Activated CD4-positive, alpha-beta T cell treated with anti-CD3 and anti-CD28 coated beads, Interleukin-2, amount 50 U/mL, for 16 hours (primary cell): ENCODE measurements around the gene MPP1.

ENCODE experiments used
- DNase-seq: peaks from one replicate; pipeline ENCODE4 v3.0.0-alpha.2; 2020

Gene MPP1

DNA sequence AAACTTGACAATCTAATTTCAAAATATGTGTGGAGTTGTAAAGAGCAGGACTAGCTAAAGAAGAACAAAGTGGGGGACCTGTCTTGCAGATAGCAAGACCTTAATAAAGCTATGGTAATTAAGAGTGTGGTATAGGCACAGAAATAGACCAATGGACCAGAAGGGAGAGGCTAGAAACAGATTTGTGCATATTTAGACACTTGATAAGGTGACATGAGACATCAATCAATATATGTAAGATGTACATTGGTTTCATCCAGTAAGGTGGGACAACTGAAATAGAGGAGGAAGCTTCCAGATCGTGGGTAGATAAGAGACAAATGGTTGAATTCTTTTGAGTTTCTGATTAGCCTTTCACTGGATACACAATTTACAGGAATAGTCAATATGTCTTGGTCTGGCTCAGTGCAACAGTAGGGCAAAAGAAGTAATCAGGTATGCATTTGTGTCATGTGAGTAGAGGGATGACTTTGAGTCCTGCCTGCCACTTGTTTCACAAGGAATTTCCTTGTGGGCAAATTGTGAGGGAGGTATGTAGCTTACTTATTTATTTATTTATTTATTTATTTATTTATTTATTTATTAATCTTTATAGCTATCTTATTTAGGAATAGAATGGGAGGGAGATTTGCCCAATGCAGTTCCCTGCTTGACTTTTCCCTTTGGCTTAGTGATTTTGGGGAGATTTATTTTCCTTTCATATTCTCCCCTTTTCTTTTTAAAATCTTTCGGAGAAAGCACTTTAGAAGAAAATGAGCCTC, 7.2 kb upstream of the MPP1 start:
- DNase-seq = no peak

DNA sequence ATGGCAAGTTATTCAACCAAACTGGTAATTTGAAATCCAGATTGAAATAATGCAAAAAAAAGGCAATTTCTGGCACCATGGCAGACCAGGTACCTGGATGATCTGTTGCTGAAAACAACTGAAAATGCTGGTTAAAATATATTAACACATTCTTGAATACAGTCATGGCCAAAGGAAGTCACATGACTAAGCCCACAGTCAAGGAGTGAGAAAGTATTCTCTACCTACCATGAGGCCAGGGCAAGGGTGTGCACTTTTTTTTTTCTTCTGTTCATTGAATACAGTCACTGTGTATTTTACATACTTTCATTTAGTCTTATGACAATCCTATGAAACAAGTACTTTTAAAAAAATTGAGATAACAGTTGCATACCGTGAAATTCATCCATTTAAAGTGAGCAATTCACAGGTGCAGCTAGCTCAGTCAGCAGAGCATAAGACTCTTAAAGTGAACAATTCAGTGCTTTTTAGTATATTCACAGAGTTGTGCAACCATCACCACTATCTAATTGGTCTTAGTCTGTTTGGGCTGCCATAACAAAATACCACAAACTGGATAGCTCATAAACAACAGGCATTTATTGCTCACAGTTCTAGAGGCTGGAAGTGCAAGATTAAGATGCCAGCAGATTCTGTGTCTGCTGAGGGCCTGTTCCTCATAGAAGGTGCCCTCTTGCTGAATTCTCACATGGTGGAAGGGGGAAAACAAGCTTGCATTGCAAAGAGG, 4.8 kb upstream of the MPP1 start:
- no peak for DNase-seq

- no peak for DNase-seq
These were observed 1.7 kb upstream of the MPP1 start for GRCh38 chrX:154806837-154807501.

DNA sequence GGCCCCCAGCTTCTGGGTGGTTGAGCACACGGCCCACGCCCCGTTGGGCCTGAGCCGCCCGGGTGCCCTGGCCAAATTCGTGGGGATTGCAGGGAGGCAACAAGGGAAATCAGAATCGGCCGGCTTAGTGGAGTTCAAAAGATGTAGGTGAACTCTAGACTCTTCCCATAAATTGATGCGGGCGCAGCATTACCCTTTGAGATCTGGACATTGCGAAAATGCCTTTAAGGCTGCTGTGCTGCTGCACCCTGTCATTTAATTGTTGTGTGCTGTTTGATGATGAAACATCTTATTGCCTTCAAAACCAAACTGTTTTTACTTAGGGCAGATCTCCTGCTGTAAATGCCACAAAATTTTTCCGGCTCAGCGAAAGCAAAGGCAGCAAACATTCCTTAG, 409 bp upstream of the MPP1 start:
- DNase-seq = no peak

GRCh38 chrX:154804261-154804956, 876 bp downstream of the MPP1 start:
- no peak for DNase-seq

- no peak for DNase-seq
These were observed 2.3 kb downstream of the MPP1 start for GRCh38 chrX:154802947-154803346.

GRCh38 chrX:154800478-154801210, 4.6 kb downstream of the MPP1 start:
- no peak for DNase-seq

DNA sequence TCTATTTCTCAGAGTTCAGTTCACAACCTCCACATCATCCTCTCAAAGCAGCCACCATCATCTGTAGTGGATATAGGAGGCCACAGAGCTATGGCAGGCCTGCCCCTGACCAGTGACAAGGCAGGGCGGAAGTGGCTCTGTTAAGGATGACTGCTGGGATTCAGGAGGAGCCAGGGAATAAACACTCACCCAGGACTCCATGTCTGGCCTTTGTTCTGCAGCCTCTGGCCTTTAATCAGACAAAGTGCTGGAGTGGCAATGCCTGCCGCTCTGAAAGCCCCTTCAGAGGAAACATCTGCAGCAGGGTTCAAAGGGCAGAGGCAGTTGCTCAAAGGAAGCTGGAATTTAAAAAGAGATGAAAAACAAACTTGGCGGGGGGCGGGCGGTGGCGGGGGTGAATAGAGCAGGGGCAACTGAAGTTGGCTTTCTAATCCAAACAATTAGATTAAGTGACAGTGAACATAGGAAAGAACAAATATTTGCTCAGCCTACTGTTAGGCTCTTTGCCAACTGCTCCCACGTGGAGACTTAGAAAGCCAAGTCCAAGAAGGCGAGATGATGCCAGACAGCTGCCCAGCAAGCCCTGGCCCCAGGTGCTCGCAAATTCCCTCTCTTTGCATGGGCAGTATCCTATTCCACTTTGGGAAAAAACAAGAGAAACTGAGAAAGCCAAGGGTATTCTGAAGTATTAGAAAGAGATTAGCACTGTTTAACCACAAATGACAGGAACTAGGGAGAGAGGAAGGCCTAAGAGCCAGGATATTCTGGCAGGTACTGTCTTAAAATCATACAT, 5.5 kb downstream of the MPP1 start:
- DNase-seq = no peak

DNA sequence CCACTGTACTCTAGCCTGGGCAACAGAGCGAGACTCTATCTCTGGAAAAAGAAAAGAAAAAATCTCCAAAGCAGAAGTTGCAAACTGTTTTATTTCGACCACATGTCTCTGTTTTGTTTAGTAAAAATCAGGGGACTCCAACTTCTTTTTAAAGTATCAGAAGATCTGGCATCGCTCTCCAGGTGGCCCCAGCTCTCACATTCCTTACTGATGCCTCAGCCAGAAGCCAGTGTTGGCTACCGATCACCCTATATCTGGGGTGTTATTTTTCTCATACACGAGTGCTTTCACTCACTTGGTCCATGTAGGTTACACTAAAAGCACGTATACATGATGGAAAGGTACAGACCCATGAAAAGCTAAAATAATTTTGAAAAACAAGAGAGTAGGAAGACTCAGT, 8.3 kb downstream of the MPP1 start:
- DNase-seq = no peak

DNA sequence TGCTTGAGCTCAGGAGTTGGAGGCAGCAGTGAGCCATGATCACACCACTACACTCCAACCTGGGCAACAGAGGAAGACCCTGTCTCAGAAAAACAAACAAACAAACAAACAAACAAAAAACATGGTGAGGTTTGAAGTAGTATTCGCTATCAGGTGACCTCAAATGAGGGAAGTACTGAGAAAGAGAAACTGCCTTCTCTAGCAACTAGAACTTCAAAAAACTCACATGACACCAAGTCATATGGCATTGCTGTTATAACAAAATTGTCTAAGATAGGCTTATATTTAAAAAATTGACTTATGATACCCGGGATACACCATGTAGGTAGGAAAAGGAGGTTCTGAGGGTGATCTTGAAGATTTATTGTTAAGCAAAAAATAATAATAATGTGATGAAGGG, 10.3 kb downstream of the MPP1 start:
- no peak for DNase-seq

DNA sequence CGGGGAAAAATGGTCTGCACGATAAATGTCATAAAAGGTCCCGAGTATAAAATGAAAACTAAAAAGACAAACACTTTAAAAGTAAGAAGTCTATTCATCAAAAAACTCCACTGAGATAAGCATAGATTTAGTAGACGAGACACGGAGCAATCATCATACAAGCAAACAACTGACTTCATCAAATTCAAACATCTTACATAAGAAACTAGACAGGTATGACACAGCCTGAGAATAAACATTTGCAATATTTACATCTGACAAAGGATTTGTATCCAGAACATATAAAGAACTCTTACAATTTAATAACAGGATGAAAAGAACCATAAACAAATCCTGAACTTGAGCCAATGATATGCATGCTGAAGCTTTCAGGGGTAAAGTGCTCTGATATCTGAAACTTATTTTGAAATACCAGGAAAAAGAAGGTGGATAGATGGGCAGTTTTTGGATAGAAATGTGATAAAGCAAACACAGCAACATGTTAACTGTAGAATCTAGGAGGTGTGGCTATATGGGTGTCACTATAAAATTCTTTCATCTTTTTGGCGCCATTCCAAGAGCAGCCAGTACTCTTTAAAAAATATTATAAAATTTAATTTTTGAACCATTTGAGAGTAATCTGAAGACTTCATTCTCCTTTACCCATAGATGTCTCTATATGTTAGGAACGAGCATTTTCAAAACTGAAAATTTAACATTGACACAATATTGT, 12.0 kb downstream of the MPP1 start:
- no peak for DNase-seq

GRCh38 chrX:154791939-154792338, 13.3 kb downstream of the MPP1 start:
- DNase-seq = no peak

- no peak for DNase-seq
These were observed 13.8 kb downstream of the MPP1 start for GRCh38 chrX:154791467-154791866.

DNA sequence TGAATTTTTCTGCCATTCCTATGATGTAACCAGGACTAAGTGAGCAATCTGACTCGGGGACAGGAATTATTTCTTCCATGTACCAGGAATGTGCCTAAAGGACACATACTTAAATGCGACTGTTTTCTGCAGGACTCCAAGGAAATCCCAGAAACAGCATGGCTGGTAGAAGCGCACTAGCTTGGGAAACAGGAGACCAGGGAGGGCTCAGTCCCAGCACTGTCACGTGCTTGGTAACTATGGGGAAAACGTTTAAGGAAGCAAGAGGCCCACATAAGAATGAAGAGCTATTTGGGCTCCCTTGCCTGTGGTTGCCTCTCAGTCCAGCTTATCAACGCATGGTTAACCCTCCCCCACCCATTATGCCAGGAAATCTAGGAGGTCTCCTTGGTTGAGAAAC, 19.6 kb downstream of the MPP1 start:
- DNase-seq = no peak

DNA sequence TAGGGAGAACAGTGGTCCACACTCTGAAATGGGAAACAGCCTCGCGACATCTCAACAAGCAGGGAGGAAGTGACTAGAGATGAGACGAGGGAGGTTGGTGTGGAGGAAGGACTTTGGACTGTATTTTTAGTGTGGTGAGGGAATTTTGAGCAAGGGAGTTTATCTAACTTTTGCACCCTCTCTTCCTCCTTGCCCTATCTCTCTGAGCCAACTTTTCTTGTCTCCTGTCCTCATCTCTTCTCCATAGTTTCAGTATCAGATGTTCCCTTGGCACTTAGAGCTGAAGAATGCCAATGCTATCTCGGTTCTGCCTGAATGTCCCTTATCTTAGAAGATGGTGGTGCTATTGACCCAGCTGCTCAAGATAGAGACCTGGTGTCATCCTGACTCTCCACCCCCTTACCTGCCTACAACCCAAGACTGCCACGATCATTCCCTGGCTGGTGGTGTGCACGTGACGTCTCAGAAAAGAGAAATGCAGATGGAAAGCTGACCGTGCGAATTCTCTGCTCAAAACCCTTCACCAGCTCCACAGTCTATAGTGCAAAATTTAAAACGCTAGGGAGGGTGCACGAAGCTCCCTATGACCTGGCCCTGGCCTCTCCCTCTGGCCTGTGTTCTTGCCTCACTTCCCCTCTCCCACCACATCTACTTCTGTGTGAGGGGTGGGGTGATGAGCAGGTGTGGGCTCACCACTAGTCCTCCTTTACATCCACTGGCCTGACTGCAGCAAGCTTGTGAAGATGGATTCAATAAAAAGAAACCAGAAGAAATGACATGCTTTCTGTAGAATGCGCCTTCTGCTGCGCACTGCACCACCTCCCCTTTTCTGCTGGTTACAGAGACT, 20.9 kb downstream of the MPP1 start:
- DNase-seq = no peak

- DNase-seq = no peak
These were observed 24.3 kb downstream of the MPP1 start for GRCh38 chrX:154780968-154781367.

GRCh38 chrX:154779261-154779660, 26.0 kb downstream of the MPP1 start:
- DNase-seq = no peak

GRCh38 chrX:154776753-154777152, 28.5 kb downstream of the MPP1 start:
- no peak for DNase-seq

GRCh38 chrX:154775419-154776349, 29.6 kb downstream of the MPP1 start:
- DNase-seq = peak; percentile 35
